GM12801 (cell line): ENCODE results near the gene TUBB2A.

Source experiments
- CTCF ChIP-seq: IDR thresholded peaks from one replicate; pipeline ENCODE4 v1.5.1; 2011; ENCODE audit warnings: control low read depth; ENCODE audit not compliant: insufficient read length; ENCODE audit errors: extremely low read depth

TUBB2A gene

GRCh38 chr6:3165631-3166534 lies 8.5 kb upstream of the TUBB2A start:
- TF ChIP-seq CTCF: no peak

- no peak for TF ChIP-seq CTCF
Measured at GRCh38 chr6:3164388-3164787, 7.0 kb upstream of the TUBB2A start.

- TF ChIP-seq CTCF: no peak
Measured at GRCh38 chr6:3163248-3163594, 5.9 kb upstream of the TUBB2A start.

DNA sequence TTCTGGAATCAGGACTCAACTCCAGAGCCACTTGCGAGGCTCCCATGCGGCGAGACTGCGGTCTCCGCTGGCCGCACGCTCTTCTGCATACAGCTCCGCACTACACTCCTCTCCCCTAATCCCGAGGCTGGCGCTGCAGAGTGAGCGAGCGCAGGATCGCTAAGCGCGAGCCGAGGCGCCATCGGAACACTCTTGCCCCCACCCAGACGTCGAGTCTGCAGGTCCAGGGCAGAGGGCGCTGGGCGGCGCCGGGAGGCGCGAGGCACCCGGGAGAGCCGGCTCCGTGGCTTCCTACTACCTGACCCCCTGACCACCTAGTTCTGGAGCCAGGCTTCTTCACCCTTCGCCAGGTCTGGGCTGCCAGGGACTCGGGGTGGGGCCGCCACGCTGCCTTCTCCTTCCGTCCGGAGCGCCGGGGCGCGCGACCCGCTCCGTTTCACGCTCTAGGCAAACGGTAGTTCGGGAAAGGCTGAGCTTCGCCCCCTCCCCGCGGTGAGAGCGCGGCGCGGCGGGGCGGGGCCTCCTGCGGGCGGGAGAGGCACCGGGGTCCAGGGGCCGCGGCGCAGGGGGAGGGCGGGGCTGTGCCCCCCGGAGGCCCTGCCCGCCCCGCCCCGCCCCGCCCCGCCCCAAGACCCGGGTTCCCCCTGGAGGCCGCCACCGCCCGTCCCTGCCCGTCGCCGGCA lies 5.4 kb upstream of the TUBB2A start:
- no peak for TF ChIP-seq CTCF

GRCh38 chr6:3162067-3162497 lies 4.7 kb upstream of the TUBB2A start:
- TF ChIP-seq CTCF: no peak

GRCh38 chr6:3159805-3160781 lies 2.7 kb upstream of the TUBB2A start:
- TF ChIP-seq CTCF: no peak

DNA sequence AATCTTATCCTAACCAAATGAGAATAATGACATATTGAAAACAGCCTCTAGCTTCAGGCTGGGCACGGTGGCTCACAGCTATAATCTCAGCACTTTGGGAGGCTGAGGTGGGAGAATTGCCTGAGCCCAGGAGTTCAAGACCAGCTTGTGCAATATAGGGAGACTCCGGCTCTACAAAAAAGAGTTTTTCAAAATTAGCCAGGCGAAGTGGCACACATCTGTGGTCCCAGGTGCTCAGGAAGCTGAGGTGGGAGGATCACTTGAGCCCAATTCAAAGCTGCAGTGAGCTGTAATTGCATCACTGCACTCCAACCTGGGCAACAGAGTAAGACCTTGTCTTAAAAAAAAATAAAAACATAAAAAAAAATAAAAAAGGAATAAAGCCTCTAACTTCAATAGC lies 4.7 kb downstream of the TUBB2A start:
- TF ChIP-seq CTCF: no peak
